Body of pancreas (tissue), 4 donors: ENCODE measurements around the gene PIK3AP1.

ENCODE experiments used
- POLR2A ChIP-seq, 3 donors: fragments of 450-650 bp; IDR thresholded peaks; one replicate each; pipeline ENCODE4 v1.6.1; 2016; ENCODE audit warnings: antibody characterized with exemption in 3 of 3, mild to moderate bottlenecking in 2 of 3
- TF ChIP-seq, protein P1 (sequence below), 7 experiments: fragments of 450-650 bp in 4 of 7; fragments of 200-600 bp in 3 of 7; sonication (generic) in 3 of 7; IDR thresholded peaks; one replicate each; pipeline ENCODE4 v1.5.1; 2016 to 2019; ENCODE audit warnings: antibody characterized with exemption in 7 of 7

DNA sequence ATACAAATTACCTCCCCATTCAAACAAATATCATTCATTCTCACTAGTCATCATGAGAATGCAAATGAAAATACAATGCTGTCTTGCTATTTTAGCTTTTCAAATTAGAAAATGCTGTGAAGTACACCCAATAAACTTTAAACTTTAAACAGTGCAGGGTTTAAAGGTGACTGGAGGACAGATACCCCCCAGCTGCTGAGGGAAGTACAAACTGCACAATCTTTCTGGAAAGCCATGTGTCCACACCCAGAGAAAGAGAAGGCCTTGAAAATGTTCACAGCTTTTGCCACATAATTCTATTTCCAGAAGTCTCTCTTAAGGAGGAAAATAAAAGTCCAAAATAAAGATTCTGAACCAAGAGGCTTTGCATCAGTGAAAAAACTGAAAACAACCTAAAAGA, 56.5 kb downstream of the PIK3AP1 start:
- no peak for TF ChIP-seq POLR2A (IDR thresholded peaks at IDR 0.05)
- TF ChIP-seq, protein P1, sequence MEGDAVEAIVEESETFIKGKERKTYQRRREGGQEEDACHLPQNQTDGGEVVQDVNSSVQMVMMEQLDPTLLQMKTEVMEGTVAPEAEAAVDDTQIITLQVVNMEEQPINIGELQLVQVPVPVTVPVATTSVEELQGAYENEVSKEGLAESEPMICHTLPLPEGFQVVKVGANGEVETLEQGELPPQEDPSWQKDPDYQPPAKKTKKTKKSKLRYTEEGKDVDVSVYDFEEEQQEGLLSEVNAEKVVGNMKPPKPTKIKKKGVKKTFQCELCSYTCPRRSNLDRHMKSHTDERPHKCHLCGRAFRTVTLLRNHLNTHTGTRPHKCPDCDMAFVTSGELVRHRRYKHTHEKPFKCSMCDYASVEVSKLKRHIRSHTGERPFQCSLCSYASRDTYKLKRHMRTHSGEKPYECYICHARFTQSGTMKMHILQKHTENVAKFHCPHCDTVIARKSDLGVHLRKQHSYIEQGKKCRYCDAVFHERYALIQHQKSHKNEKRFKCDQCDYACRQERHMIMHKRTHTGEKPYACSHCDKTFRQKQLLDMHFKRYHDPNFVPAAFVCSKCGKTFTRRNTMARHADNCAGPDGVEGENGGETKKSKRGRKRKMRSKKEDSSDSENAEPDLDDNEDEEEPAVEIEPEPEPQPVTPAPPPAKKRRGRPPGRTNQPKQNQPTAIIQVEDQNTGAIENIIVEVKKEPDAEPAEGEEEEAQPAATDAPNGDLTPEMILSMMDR (IDR thresholded peaks at IDR 0.05) = no peak
